ENCODE measurements around the gene PARL.
A peak's percentile ranks its signal among the peaks of the same experiment; 100 is the strongest.

Gene PARL

DNA sequence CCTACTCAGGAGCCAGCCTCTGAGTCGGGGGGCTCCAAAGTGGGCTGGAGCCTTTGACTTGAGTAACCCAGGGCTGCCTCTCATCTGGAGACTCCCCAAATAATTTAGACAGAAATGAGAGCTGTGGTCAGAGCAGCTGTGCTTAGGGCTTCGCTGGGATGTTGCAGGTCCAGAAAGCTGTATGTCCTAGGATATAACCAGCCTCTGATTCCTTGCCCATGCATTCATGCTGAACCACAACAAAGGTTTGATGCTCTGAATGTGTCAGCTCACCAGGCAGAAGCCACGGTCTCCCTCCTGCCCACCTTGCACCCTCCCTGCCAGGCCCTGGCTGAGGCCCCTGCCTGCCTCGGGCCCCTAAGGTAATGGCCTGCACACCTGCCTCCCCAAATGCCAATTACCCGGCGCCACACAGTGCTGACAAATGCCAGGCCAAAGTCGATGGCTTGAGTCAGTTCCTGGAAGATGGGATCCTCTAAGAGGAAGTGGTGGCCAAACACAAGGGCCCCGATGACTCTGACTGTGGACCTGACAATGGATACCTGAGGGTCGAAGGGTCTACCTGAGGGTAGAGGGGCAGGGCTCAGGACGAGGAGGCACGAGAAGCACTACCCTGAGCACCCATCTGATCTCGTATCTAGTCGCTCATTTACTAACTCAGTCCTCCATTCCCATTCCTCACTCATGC is 21.7 kb upstream of the PARL start:
- Histone ChIP-seq H3K79me1 (replicated peaks; ENCODE audit: low read length, poor library complexity, severe bottlenecking) (no peaks in the 10 kb centered on the region), H4K8ac (ENCODE audit: low read length) (no peak overlapping the region), H3K9me3 (ENCODE audit: control insufficient read depth, low read length) (no peaks in the 10 kb centered on the region), H2BK120ac (ENCODE audit: low read depth, low read length) (no peak overlapping the region), H3K18ac (ENCODE audit: low read depth in 1 of 2, low read length in 2 of 2) (no peak overlapping the region), H3K27ac (ENCODE audit: low read length, poor library complexity, severe bottlenecking) (no peak overlapping the region), H4K91ac (ENCODE audit: low read length) (no peak overlapping the region), H3K23ac (ENCODE audit: low read length in 2 of 2) (no peak overlapping the region), H3K4me3 (ENCODE audit: insufficient read depth in 1 of 2, low read depth in 1 of 2, low read length in 2 of 2) (no peak overlapping the region), H3K4me1 (ENCODE audit: control insufficient read depth, insufficient read depth, low read depth, low read length) (no peaks in the 10 kb centered on the region), H2BK5ac (ENCODE audit: low read depth, low read length, poor library complexity, severe bottlenecking) (no peak overlapping the region), H3K4me2 (ENCODE audit: low read length, poor library complexity, severe bottlenecking) (no peak overlapping the region), H2BK12ac (ENCODE audit: low read length in 2 of 2) (no peak overlapping the region), H3K14ac (ENCODE audit: low read length in 2 of 2) (no peak overlapping the region), H2AK5ac (ENCODE audit: low read length, severe bottlenecking) (no peak overlapping the region), H2BK15ac (ENCODE audit: low read depth, poor library complexity, severe bottlenecking) (no peak overlapping the region), H3K36me3 (ENCODE audit: control insufficient read depth in 1 of 2, insufficient read depth in 2 of 2, low read depth in 1 of 2, low read length in 2 of 2) (no peaks in the 10 kb centered on the region), H2AFZ (ENCODE audit: low read depth, low read length) (no peak overlapping the region), H3K27me3 (ENCODE audit: control insufficient read depth in 1 of 2, insufficient read depth in 1 of 2, low read length in 2 of 2) (peaks cover 14 to 47% of the 10 kb centered on the region in 2 experiments), H3K9ac (ENCODE audit: low read length) (no peak overlapping the region), H3K4ac (ENCODE audit: low read depth in 1 of 2, low read length in 2 of 2) (no peak overlapping the region)
- DNase-seq, result no peak
- WGBS, result 82% methylated on average over 9 of the region's 13 CpGs

DNA sequence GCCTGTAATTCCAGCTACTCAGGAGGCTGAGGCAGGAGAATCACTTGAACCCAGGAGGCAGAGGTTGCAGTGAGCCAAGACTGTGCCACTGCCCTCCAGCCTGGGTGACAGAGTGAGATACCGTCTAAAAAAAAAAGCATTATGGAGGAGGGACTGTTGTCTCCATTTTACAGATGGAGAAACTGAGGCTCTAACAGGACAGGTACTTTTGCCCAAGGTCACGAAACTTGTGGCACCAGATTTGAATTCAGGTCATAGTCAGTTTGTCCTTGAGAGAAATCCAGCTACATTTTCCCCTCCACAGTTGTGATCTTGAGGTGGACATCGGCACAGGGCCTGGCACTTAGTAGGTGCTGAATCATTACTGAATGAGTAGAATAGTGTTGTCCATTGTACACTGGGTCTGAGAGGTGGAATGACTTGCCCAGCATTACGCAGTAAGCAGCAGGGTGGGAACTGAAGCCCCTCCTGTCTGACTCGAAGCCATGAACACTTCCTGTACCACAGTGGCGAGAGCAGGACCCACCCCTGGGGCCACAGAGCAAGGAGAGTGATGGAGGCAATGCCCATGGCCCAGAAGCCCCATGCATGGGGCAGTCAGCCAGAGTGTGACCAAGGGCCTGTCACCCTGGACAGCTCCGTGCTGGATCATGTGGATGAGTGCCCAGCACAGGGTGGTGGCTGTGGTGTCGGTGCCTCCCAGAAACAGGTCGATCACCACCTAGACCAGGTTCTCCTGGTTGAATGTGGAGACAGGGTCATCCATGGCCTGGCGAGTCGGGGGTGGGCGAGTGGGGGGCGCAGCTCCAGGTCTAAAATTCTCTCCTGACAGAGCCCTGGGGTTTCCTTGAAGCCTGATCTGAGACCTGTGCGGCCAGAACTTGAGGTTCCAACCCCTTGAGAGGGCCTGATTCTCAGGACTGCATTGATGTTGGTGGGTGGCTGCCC is 20.4 kb upstream of the PARL start:
- Histone ChIP-seq H3K23ac (ENCODE audit: low read length in 2 of 2) (no peak overlapping the region), H3K14ac (ENCODE audit: low read length in 2 of 2) (no peak overlapping the region), H3K9ac (ENCODE audit: low read length) (no peak overlapping the region), H2BK15ac (ENCODE audit: low read depth, poor library complexity, severe bottlenecking) (no peak overlapping the region), H2BK5ac (ENCODE audit: low read depth, low read length, poor library complexity, severe bottlenecking) (no peak overlapping the region), H3K79me1 (replicated peaks; ENCODE audit: low read length, poor library complexity, severe bottlenecking) (no peaks in the 10 kb centered on the region), H3K9me3 (ENCODE audit: control insufficient read depth, low read length) (no peaks in the 10 kb centered on the region), H3K27ac (ENCODE audit: low read length, poor library complexity, severe bottlenecking) (no peak overlapping the region), H3K18ac (ENCODE audit: low read depth in 1 of 2, low read length in 2 of 2) (no peak overlapping the region), H3K4me1 (ENCODE audit: control insufficient read depth, insufficient read depth, low read depth, low read length) (no peaks in the 10 kb centered on the region), H4K8ac (ENCODE audit: low read length) (peak overlapping the region; percentile 4), H3K4me2 (ENCODE audit: low read length, poor library complexity, severe bottlenecking) (no peak overlapping the region), H2AFZ (ENCODE audit: low read depth, low read length) (no peak overlapping the region), H2AK5ac (ENCODE audit: low read length, severe bottlenecking) (no peak overlapping the region), H2BK120ac (ENCODE audit: low read depth, low read length) (no peak overlapping the region), H4K91ac (ENCODE audit: low read length) (no peak overlapping the region), H3K27me3 (ENCODE audit: control insufficient read depth in 1 of 2, insufficient read depth in 1 of 2, low read length in 2 of 2) (peaks cover 1 to 44% of the 10 kb centered on the region in 2 experiments), H3K36me3 (ENCODE audit: control insufficient read depth in 1 of 2, insufficient read depth in 2 of 2, low read depth in 1 of 2, low read length in 2 of 2) (no peaks in the 10 kb centered on the region), H3K4me3 (ENCODE audit: insufficient read depth in 1 of 2, low read depth in 1 of 2, low read length in 2 of 2) (no peak overlapping the region), H3K4ac (ENCODE audit: low read depth in 1 of 2, low read length in 2 of 2) (no peak overlapping the region), H2BK12ac (ENCODE audit: low read length in 2 of 2) (no peak overlapping the region)
- WGBS, result 81% methylated on average over 14 of the region's 14 CpGs
- no peak for DNase-seq

DNA sequence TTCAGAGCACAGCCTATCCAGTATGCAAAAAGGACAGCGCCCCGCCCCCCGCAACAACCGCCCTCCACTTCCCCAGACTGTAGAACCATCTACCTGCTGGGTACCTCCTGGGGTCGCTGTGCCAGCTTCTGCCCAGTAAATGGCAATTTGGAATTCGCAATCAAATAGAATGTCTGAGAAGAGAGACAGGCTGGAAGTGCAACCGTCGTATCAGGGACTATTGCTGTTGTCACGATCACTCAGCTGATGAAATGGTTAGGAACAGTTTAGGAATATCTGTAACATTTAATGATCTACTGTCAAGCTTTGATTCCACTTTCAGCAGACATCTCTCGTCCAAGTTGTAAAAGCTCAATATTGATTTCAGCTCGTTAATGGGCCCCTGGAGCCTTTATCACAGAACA is 13.3 kb upstream of the PARL start:
- 76% methylated on average over 11 of the region's 11 CpGs for WGBS
- Histone ChIP-seq H3K4ac (ENCODE audit: low read depth in 1 of 2, low read length in 2 of 2) (no peak overlapping the region), H3K36me3 (ENCODE audit: control insufficient read depth in 1 of 2, insufficient read depth in 2 of 2, low read depth in 1 of 2, low read length in 2 of 2) (no peaks in the 10 kb centered on the region), H3K23ac (ENCODE audit: low read length in 2 of 2) (no peak overlapping the region), H3K27ac (ENCODE audit: low read length, poor library complexity, severe bottlenecking) (no peak overlapping the region), H3K9ac (ENCODE audit: low read length) (no peak overlapping the region), H2BK5ac (ENCODE audit: low read depth, low read length, poor library complexity, severe bottlenecking) (no peak overlapping the region), H3K18ac (ENCODE audit: low read depth in 1 of 2, low read length in 2 of 2) (no peak overlapping the region), H4K91ac (ENCODE audit: low read length) (no peak overlapping the region), H2BK12ac (ENCODE audit: low read length in 2 of 2) (no peak overlapping the region), H3K9me3 (ENCODE audit: control insufficient read depth, low read length) (no peaks in the 10 kb centered on the region), H3K4me2 (ENCODE audit: low read length, poor library complexity, severe bottlenecking) (no peak overlapping the region), H2AFZ (ENCODE audit: low read depth, low read length) (no peak overlapping the region), H3K4me1 (ENCODE audit: control insufficient read depth, insufficient read depth, low read depth, low read length) (no peaks in the 10 kb centered on the region), H3K27me3 (ENCODE audit: control insufficient read depth in 1 of 2, insufficient read depth in 1 of 2, low read length in 2 of 2) (peaks cover 38 to 55% of the 10 kb centered on the region in 2 experiments), H2AK5ac (ENCODE audit: low read length, severe bottlenecking) (no peak overlapping the region), H4K8ac (ENCODE audit: low read length) (no peak overlapping the region), H3K14ac (ENCODE audit: low read length in 2 of 2) (no peak overlapping the region), H3K4me3 (ENCODE audit: insufficient read depth in 1 of 2, low read depth in 1 of 2, low read length in 2 of 2) (no peak overlapping the region), H3K79me1 (replicated peaks; ENCODE audit: low read length, poor library complexity, severe bottlenecking) (no peaks in the 10 kb centered on the region), H2BK120ac (ENCODE audit: low read depth, low read length) (no peak overlapping the region), H2BK15ac (ENCODE audit: low read depth, poor library complexity, severe bottlenecking) (no peak overlapping the region)
- DNase-seq, result no peak

DNA sequence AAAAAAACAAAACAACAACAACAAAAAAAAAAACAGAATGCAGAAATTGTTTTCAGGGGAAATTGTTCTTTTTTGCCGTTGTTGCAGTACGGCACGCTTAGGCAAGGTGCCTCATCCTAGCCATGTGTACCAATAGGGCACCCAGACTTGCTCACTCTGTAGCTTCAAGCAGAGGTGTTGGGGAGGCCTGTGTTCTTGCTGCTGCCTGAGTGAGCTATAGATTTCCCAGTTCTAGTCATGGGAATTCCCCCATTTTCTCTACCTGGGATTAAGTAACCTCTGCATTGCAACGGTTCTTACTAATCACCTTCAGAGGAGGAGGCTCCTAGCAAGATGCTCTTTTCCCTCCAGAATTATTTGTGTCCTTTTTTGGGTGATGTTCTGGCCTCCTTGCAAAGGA is 12.9 kb upstream of the PARL start:
- H3K79me1 ChIP-seq (replicated peaks; ENCODE audit: low read length, poor library complexity, severe bottlenecking), result no peaks in the 10 kb centered on the region
- H3K4ac ChIP-seq (ENCODE audit: low read depth in 1 of 2, low read length in 2 of 2), result no peak overlapping the region
- no peak overlapping the region for H3K23ac ChIP-seq (ENCODE audit: low read length in 2 of 2)
- no peak overlapping the region for H2BK120ac ChIP-seq (ENCODE audit: low read depth, low read length)
- H3K9ac ChIP-seq (ENCODE audit: low read length), result no peak overlapping the region
- H2BK15ac ChIP-seq (ENCODE audit: low read depth, poor library complexity, severe bottlenecking), result no peak overlapping the region
- WGBS, result 76% methylated on average over 4 of the region's 4 CpGs
- H3K9me3 ChIP-seq (ENCODE audit: control insufficient read depth, low read length), result no peaks in the 10 kb centered on the region
- H3K36me3 ChIP-seq (ENCODE audit: control insufficient read depth in 1 of 2, insufficient read depth in 2 of 2, low read depth in 1 of 2, low read length in 2 of 2), result no peaks in the 10 kb centered on the region
- H2AFZ ChIP-seq (ENCODE audit: low read depth, low read length), result no peak overlapping the region
- no peak overlapping the region for H2AK5ac ChIP-seq (ENCODE audit: low read length, severe bottlenecking)
- H3K27me3 ChIP-seq (ENCODE audit: control insufficient read depth in 1 of 2, insufficient read depth in 1 of 2, low read length in 2 of 2), result peaks cover 42 to 59% of the 10 kb centered on the region in 2 experiments
- no peak overlapping the region for H4K8ac ChIP-seq (ENCODE audit: low read length)
- H3K14ac ChIP-seq (ENCODE audit: low read length in 2 of 2), result no peak overlapping the region
- H4K91ac ChIP-seq (ENCODE audit: low read length), result no peak overlapping the region
- H2BK12ac ChIP-seq (ENCODE audit: low read length in 2 of 2), result no peak overlapping the region
- H3K4me1 ChIP-seq (ENCODE audit: control insufficient read depth, insufficient read depth, low read depth, low read length), result no peaks in the 10 kb centered on the region
- H2BK5ac ChIP-seq (ENCODE audit: low read depth, low read length, poor library complexity, severe bottlenecking), result no peak overlapping the region
- no peak overlapping the region for H3K18ac ChIP-seq (ENCODE audit: low read depth in 1 of 2, low read length in 2 of 2)
- H3K4me3 ChIP-seq (ENCODE audit: insufficient read depth in 1 of 2, low read depth in 1 of 2, low read length in 2 of 2), result no peak overlapping the region
- no peak overlapping the region for H3K27ac ChIP-seq (ENCODE audit: low read length, poor library complexity, severe bottlenecking)
- H3K4me2 ChIP-seq (ENCODE audit: low read length, poor library complexity, severe bottlenecking), result no peak overlapping the region
- DNase-seq, result no peak
